ENCODE data around the gene AKAP6. TPM values are rescaled to one million over a fixed set of nuclear protein-coding genes. Genes with fewer than 3 reads are reported as not detected.

AKAP6 gene
- total and polyA plus RNA-seq, 2 experiments from 2014 or later: 0.38 to 0.42 TPM

DNA sequence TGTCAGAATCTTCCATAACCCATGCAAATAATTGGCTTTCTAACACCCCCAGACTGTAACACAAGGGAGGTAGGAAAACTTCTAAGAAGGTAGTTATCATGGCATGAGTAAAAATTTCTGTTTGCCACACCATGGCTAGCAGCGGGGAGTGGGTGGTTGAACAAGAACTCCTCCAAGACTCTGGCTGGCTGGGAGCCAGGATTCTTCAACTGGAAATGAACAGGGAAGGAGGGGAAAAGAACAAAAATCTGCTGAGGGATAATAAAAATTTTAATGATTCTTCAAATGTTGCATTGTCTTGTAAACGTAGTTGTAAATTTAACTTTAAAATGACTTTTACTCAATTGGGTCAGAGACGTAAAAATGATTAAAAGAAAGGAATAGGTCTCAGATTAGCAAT is 78.9 kb downstream of the AKAP6 start:
- peaks cover 9% of the 10 kb centered on the region; the same call in 1 of the 2 replicates for H3K9me2 ChIP-seq (ENCODE audit: insufficient read depth)
- no peaks in the 10 kb centered on the region for H3F3A ChIP-seq (replicated peaks; ENCODE audit: low read depth)
- H3K27me3 ChIP-seq (ENCODE audit: insufficient read depth): no peaks in the 10 kb centered on the region
- H3K4me1 Mint-ChIP-seq: peaks cover 24% of the 10 kb centered on the region; the same call in 2 of the 3 replicates
- H3K9me3 Mint-ChIP-seq: no peaks in the 10 kb centered on the region
- no peak overlapping the region for H3K4me3 ChIP-seq
- H3K4me2 ChIP-seq: no peak overlapping the region
- peaks cover 19% of the 10 kb centered on the region; the same call in 1 of the 2 replicates for H3K4me1 ChIP-seq (ENCODE audit: insufficient read depth)
- H3K27ac ChIP-seq (ENCODE audit: low read depth): no peak overlapping the region
- TF ChIP-seq POLR2AphosphoS5 (IDR thresholded peaks at IDR 0.05; ENCODE audit: low read depth) (no peak), JUNB (IDR thresholded peaks at IDR 0.05; ENCODE audit: unreplicated experiment) (no peak), CREB1 (CRISPR knock-in tag; IDR thresholded peaks at IDR 0.05; ENCODE audit: low read depth) (no peak), EZH2phosphoT487 (IDR thresholded peaks at IDR 0.05; ENCODE audit: unreplicated experiment) (no peak), NANOG (IDR thresholded peaks at IDR 0.05; ENCODE audit: borderline replicate concordance) (no peak), REST (IDR thresholded peaks at IDR 0.05; ENCODE audit: unreplicated experiment) (no peak), EZH2 (IDR thresholded peaks at IDR 0.05; ENCODE audit: low read depth, unreplicated experiment) (no peak), CTCF (conservative IDR thresholded peaks at IDR 0.05; ENCODE audit: low read depth in 2 of 2) (no peak), ZNF331 (CRISPR knock-in tag; IDR thresholded peaks at IDR 0.05; ENCODE audit: low read depth) (no peak), STAT1 (IDR thresholded peaks at IDR 0.05; ENCODE audit: unreplicated experiment) (no peak), ZNF114 (CRISPR knock-in tag; IDR thresholded peaks at IDR 0.05) (no peak)
- TF ChIP-seq, protein P1, sequence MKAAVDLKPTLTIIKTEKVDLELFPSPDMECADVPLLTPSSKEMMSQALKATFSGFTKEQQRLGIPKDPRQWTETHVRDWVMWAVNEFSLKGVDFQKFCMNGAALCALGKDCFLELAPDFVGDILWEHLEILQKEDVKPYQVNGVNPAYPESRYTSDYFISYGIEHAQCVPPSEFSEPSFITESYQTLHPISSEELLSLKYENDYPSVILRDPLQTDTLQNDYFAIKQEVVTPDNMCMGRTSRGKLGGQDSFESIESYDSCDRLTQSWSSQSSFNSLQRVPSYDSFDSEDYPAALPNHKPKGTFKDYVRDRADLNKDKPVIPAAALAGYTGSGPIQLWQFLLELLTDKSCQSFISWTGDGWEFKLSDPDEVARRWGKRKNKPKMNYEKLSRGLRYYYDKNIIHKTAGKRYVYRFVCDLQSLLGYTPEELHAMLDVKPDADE (IDR thresholded peaks at IDR 0.05): no peak
- TF ChIP-seq, protein P2, sequence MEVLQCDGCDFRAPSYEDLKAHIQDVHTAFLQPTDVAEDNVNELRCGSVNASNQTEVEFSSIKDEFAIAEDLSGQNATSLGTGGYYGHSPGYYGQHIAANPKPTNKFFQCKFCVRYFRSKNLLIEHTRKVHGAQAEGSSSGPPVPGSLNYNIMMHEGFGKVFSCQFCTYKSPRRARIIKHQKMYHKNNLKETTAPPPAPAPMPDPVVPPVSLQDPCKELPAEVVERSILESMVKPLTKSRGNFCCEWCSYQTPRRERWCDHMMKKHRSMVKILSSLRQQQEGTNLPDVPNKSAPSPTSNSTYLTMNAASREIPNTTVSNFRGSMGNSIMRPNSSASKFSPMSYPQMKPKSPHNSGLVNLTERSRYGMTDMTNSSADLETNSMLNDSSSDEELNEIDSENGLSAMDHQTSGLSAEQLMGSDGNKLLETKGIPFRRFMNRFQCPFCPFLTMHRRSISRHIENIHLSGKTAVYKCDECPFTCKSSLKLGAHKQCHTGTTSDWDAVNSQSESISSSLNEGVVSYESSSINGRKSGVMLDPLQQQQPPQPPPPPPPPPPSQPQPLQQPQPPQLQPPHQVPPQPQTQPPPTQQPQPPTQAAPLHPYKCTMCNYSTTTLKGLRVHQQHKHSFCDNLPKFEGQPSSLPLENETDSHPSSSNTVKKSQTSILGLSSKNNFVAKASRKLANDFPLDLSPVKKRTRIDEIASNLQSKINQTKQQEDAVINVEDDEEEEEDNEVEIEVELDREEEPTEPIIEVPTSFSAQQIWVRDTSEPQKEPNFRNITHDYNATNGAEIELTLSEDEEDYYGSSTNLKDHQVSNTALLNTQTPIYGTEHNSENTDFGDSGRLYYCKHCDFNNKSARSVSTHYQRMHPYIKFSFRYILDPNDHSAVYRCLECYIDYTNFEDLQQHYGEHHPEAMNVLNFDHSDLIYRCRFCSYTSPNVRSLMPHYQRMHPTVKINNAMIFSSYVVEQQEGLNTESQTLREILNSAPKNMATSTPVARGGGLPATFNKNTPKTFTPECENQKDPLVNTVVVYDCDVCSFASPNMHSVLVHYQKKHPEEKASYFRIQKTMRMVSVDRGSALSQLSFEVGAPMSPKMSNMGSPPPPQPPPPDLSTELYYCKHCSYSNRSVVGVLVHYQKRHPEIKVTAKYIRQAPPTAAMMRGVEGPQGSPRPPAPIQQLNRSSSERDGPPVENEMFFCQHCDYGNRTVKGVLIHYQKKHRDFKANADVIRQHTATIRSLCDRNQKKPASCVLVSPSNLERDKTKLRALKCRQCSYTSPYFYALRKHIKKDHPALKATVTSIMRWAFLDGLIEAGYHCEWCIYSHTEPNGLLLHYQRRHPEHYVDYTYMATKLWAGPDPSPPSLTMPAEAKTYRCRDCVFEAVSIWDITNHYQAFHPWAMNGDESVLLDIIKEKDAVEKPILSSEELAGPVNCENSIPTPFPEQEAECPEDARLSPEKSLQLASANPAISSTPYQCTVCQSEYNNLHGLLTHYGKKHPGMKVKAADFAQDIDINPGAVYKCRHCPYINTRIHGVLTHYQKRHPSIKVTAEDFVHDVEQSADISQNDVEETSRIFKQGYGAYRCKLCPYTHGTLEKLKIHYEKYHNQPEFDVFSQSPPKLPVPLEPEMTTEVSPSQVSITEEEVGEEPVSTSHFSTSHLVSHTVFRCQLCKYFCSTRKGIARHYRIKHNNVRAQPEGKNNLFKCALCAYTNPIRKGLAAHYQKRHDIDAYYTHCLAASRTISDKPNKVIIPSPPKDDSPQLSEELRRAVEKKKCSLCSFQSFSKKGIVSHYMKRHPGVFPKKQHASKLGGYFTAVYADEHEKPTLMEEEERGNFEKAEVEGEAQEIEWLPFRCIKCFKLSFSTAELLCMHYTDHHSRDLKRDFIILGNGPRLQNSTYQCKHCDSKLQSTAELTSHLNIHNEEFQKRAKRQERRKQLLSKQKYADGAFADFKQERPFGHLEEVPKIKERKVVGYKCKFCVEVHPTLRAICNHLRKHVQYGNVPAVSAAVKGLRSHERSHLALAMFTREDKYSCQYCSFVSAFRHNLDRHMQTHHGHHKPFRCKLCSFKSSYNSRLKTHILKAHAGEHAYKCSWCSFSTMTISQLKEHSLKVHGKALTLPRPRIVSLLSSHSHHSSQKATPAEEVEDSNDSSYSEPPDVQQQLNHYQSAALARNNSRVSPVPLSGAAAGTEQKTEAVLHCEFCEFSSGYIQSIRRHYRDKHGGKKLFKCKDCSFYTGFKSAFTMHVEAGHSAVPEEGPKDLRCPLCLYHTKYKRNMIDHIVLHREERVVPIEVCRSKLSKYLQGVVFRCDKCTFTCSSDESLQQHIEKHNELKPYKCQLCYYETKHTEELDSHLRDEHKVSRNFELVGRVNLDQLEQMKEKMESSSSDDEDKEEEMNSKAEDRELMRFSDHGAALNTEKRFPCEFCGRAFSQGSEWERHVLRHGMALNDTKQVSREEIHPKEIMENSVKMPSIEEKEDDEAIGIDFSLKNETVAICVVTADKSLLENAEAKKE (CRISPR knock-in tag; IDR thresholded peaks at IDR 0.05): no peak
- no peak overlapping the region for H3K27ac Mint-ChIP-seq
- no peaks in the 10 kb centered on the region for H3K79me2 ChIP-seq (replicated peaks; ENCODE audit: insufficient read depth)
- H3K36me3 Mint-ChIP-seq (ENCODE audit: low read depth): no peaks in the 10 kb centered on the region
- H4K20me1 ChIP-seq (replicated peaks; ENCODE audit: insufficient read depth): no peaks in the 10 kb centered on the region
- no peaks in the 10 kb centered on the region for H3K36me3 ChIP-seq (ENCODE audit: insufficient read depth)
- peak overlapping the region; percentile 43; the same call in 1 of the 2 replicates for H2AFZ ChIP-seq
- ATAC-seq: no peak
- H3K4me3 Mint-ChIP-seq: no peak overlapping the region
- no peak for DNase-seq (ENCODE audit: low spot score)
- no peaks in the 10 kb centered on the region for H3K27me3 Mint-ChIP-seq (ENCODE audit: insufficient read depth, low read depth, poor library complexity)

Measured in GM23338 (cell line).